Measurements from ENCODE around the gene AQP2.

Gene AQP2

DNA sequence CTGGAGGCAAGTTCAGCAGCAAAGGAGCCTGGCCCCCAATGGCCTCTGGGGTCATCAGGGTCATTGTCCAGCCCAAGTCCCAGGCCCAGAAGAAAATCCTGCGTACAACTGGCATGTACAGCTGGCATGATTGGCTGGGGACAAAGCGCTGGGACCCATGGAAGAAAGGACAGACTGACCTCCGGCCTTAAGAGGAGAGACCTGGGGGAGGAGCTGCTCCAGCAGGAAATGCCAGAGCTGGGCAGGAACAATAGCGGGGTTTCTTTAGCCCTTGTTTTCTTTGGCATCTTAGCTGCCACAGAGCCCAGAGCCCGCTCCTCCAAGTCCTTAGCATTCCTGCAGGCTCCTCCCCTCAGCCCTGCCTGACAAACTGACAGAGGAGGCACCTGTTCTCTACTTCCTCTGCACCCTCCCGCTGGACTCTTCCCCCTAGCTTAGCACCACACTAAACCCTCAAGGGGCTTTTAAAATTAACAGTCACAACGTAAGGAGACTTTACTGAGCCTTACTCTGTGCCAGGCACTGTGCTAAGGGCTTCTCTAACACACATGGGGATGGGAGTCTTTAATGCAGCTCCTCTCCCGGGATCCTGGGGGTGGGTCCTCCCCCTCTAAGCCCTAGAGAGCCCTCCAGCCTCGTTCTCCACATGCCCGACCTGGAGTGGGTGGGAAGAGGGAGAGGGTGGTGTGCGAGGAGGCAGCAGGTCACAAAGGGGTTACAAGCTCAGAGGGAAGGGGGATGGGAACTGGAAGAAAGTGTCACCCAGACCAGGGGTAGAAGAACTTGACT, 9.3 kb downstream of the AQP2 start (continued):
- TF ChIP-seq, protein P1, sequence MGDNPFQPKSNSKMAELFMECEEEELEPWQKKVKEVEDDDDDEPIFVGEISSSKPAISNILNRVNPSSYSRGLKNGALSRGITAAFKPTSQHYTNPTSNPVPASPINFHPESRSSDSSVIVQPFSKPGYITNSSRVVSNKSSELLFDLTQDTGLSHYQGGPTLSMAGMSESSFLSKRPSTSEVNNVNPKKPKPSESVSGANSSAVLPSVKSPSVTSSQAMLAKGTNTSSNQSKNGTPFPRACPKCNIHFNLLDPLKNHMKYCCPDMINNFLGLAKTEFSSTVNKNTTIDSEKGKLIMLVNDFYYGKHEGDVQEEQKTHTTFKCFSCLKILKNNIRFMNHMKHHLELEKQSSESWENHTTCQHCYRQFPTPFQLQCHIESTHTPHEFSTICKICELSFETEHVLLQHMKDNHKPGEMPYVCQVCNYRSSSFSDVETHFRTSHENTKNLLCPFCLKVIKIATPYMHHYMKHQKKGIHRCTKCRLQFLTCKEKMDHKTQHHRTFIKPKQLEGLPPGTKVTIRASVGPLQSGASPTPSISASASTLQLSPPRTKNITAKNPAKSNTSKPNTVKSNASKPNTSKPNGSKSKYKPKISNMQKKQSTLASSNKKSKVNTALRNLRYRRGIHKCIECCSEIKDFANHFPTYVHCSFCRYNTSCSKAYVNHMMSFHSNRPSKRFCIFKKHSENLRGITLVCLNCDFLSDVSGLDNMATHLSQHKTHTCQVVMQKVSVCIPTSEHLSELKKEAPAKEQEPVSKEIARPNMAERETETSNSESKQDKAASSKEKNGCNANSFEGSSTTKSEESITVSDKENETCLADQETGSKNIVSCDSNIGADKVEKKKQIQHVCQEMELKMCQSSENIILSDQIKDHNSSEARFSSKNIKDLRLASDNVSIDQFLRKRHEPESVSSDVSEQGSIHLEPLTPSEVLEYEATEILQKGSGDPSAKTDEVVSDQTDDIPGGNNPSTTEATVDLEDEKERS (tag by site-specific recombination; IDR thresholded peaks at IDR 0.05): no peak
- TF ChIP-seq, protein P2, sequence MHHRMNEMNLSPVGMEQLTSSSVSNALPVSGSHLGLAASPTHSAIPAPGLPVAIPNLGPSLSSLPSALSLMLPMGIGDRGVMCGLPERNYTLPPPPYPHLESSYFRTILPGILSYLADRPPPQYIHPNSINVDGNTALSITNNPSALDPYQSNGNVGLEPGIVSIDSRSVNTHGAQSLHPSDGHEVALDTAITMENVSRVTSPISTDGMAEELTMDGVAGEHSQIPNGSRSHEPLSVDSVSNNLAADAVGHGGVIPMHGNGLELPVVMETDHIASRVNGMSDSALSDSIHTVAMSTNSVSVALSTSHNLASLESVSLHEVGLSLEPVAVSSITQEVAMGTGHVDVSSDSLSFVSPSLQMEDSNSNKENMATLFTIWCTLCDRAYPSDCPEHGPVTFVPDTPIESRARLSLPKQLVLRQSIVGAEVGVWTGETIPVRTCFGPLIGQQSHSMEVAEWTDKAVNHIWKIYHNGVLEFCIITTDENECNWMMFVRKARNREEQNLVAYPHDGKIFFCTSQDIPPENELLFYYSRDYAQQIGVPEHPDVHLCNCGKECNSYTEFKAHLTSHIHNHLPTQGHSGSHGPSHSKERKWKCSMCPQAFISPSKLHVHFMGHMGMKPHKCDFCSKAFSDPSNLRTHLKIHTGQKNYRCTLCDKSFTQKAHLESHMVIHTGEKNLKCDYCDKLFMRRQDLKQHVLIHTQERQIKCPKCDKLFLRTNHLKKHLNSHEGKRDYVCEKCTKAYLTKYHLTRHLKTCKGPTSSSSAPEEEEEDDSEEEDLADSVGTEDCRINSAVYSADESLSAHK (tag by site-specific recombination; IDR thresholded peaks at IDR 0.05): no peak
- TF ChIP-seq, protein P3, sequence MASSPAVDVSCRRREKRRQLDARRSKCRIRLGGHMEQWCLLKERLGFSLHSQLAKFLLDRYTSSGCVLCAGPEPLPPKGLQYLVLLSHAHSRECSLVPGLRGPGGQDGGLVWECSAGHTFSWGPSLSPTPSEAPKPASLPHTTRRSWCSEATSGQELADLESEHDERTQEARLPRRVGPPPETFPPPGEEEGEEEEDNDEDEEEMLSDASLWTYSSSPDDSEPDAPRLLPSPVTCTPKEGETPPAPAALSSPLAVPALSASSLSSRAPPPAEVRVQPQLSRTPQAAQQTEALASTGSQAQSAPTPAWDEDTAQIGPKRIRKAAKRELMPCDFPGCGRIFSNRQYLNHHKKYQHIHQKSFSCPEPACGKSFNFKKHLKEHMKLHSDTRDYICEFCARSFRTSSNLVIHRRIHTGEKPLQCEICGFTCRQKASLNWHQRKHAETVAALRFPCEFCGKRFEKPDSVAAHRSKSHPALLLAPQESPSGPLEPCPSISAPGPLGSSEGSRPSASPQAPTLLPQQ (tag by site-specific recombination; IDR thresholded peaks at IDR 0.05): no peak
- TF ChIP-seq ZNF223 (tag by site-specific recombination; IDR thresholded peaks at IDR 0.05): no peak
- TF ChIP-seq SP3 (tag by site-specific recombination; IDR thresholded peaks at IDR 0.05): no peak
- no peak for TF ChIP-seq ZNF211 (tag by site-specific recombination; IDR thresholded peaks at IDR 0.05; ENCODE audit: low read depth)
- TF ChIP-seq ZNF510 (tag by site-specific recombination; IDR thresholded peaks at IDR 0.05; ENCODE audit: insufficient replicate concordance): no peak
- TF ChIP-seq ZNF302 (tag by site-specific recombination; IDR thresholded peaks at IDR 0.05; ENCODE audit: low read depth): no peak
- no peak for TF ChIP-seq ZNF596 (tag by site-specific recombination; IDR thresholded peaks at IDR 0.05)

DNA sequence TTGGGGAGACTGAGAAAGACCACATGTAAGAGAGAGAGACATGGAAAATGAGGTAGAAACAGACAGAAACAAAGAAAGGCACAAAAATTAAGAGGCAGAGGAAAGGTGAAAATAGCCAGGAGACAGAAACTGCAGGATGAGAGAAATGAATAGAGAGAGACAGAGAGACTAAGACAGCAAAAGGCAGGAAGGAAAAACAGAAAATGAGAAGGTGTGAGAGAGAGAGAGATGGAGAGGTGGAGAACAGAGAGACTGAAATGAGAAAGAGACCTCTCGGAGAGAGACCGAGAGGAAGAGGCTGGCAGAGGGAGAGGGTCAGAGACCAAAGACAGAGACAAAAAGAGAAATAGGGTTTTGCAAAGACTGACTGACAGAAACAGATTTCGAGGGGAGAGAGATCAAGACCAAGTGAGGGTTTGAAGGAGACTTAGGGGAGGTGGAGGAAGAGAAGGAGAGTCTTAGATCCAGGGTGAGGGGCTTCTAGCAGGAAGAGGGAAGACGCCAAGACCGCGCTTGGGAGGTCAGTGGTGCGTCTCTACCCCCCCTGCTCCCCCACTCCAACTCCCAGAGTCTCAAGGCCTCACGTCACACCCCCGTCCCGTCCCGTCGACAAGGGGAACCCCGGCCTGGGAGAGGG, 10.1 kb downstream of the AQP2 start:
- POLR2A ChIA-PET: interaction anchor here (1.1 kb wide), 1 partner anchor 13 kb away, joined by 3 read pairs; no protein-coding TSS in a partner anchor
- Histone ChIP-seq H3K9me3 (ENCODE audit: control insufficient read depth, insufficient read depth, low read depth, low read length) (no peaks in the 10 kb centered on the region), H3K27ac (ENCODE audit: extremely low read depth, low read depth, low read length) (no peak overlapping the region), H3K4me3 (ENCODE audit: low read depth, low read length) (no peak overlapping the region), H3K36me3 (ENCODE audit: control insufficient read depth in 2 of 2, insufficient read depth in 1 of 2, low read length in 2 of 2) (no peaks in the 10 kb centered on the region), H3K4me1 (ENCODE audit: control insufficient read depth, insufficient read depth, low read length) (0 out of 2 replicates have a peak, but pooled peaks cover 5% of the 10 kb centered on the region)
- CTCF ChIA-PET: interaction anchor here (0.6 to 2.2 kb wide), 5 partner anchors 8 to 109 kb away, joined by 3 to 29 read pairs (median 6); no protein-coding TSS in a partner anchor
- TF ChIP-seq ZFP3 (tag by site-specific recombination; IDR thresholded peaks at IDR 0.05; ENCODE audit: low read depth): no peak
- TF ChIP-seq ZNF366 (tag by site-specific recombination; conservative IDR thresholded peaks at IDR 0.05): peak; percentile 74
- no peak for TF ChIP-seq ZNF747 (tag by site-specific recombination; IDR thresholded peaks at IDR 0.05)
- TF ChIP-seq, protein P4, sequence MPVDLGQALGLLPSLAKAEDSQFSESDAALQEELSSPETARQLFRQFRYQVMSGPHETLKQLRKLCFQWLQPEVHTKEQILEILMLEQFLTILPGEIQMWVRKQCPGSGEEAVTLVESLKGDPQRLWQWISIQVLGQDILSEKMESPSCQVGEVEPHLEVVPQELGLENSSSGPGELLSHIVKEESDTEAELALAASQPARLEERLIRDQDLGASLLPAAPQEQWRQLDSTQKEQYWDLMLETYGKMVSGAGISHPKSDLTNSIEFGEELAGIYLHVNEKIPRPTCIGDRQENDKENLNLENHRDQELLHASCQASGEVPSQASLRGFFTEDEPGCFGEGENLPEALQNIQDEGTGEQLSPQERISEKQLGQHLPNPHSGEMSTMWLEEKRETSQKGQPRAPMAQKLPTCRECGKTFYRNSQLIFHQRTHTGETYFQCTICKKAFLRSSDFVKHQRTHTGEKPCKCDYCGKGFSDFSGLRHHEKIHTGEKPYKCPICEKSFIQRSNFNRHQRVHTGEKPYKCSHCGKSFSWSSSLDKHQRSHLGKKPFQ (tag by site-specific recombination; IDR thresholded peaks at IDR 0.05): no peak
- no peak for TF ChIP-seq ZNF112 (tag by site-specific recombination; IDR thresholded peaks at IDR 0.05)
- no peak for TF ChIP-seq ZNF600 (tag by site-specific recombination; IDR thresholded peaks at IDR 0.05)
- TF ChIP-seq, protein P5, sequence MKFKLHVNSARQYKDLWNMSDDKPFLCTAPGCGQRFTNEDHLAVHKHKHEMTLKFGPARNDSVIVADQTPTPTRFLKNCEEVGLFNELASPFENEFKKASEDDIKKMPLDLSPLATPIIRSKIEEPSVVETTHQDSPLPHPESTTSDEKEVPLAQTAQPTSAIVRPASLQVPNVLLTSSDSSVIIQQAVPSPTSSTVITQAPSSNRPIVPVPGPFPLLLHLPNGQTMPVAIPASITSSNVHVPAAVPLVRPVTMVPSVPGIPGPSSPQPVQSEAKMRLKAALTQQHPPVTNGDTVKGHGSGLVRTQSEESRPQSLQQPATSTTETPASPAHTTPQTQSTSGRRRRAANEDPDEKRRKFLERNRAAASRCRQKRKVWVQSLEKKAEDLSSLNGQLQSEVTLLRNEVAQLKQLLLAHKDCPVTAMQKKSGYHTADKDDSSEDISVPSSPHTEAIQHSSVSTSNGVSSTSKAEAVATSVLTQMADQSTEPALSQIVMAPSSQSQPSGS (tag by site-specific recombination; IDR thresholded peaks at IDR 0.05; ENCODE audit: low read depth): no peak
- no peak for TF ChIP-seq KLF8 (tag by site-specific recombination; IDR thresholded peaks at IDR 0.05)
- peak; percentile 88 for TF ChIP-seq PRDM1 (tag by site-specific recombination; IDR thresholded peaks at IDR 0.05)
- TF ChIP-seq SP7 (tag by site-specific recombination; IDR thresholded peaks at IDR 0.05): no peak
- TF ChIP-seq ZNF596 (tag by site-specific recombination; IDR thresholded peaks at IDR 0.05): no peak
- 0 out of 2 replicates have a peak, but pooled peaks have one; percentile 3 for TF ChIP-seq EGR2 (tag by site-specific recombination; IDR thresholded peaks at IDR 0.05; ENCODE audit: low read depth)
- no peak for TF ChIP-seq OSR2 (tag by site-specific recombination; IDR thresholded peaks at IDR 0.05)
- TF ChIP-seq, protein P6, sequence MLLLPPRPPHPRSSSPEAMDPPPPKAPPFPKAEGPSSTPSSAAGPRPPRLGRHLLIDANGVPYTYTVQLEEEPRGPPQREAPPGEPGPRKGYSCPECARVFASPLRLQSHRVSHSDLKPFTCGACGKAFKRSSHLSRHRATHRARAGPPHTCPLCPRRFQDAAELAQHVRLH (tag by site-specific recombination; IDR thresholded peaks at IDR 0.05): no peak
- no peak for TF ChIP-seq ZBTB48 (tag by site-specific recombination; IDR thresholded peaks at IDR 0.05)
- TF ChIP-seq ZNF629 (tag by site-specific recombination; IDR thresholded peaks at IDR 0.05): no peak
- no peak for TF ChIP-seq ZNF146 (tag by site-specific recombination; IDR thresholded peaks at IDR 0.05)
